Astrocyte of the cerebellum (primary cell): ENCODE data around the gene NCBP3.

Experiments
- DNase-seq: peaks from one replicate; pipeline ENCODE4 v3.0.0-alpha.2; 2011; ENCODE audit warnings: low read depth
- H3K4me3 ChIP-seq: 2 replicates; pipeline ENCODE4 v1.5.1; 2011; ENCODE audit warnings: mild to moderate bottlenecking, low read depth, low read length, moderate library complexity
- in situ Hi-C: cut with HindIII; loops from 2 replicates; pipeline ENCODE4 v1.10.0; 2017; ENCODE audit warnings: low sequenced_read_pairs
- TF ChIP-seq, protein P1 (sequence below): IDR thresholded peaks from 2 replicates; pipeline ENCODE4 v1.5.1; 2012; ENCODE audit warnings: low read length, low read depth, moderate library complexity, mild to moderate bottlenecking; ENCODE audit errors: missing control alignments

Gene NCBP3

DNA sequence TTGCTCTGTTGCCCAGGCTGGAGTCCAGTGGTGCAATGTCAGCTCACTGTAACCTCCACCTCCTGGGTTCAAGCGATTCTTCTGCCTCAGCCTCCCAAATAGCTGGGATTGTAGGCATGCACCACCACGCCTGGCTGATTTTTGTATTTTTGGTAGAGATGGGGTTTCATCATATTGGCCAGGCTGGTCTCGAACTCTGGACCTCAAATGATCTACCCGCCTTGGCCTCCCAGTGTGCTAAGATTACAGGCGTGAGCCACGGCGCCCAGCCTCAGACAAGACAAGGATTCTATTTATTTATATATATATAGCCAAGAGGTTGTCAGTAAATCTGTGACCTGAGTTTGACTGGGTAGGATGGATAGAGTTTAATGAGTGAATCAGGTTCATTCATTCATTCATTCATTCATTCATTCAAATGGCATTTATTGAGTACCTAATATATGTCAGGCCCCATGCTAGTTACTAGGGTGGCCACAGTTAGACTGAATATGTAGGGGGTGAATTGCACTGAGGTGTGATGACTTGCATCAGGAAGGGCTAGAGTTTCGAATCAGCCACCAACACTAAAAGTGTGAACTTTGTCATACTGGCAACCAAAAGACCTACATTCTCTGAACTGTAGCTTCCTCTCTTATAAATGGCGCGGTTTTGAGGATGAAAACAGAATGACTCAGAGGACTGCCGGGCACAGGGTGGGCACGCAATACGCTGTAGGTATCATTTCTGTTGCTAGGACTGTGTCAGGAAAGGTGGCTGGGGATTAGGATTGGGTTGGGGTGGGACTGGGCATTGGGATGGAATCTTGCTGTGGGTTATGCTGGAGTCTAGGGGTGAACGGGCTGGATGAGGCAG lies 82.9 kb downstream of the NCBP3 start:
- in situ Hi-C loops = no loop called here
- TF ChIP-seq, protein P1, sequence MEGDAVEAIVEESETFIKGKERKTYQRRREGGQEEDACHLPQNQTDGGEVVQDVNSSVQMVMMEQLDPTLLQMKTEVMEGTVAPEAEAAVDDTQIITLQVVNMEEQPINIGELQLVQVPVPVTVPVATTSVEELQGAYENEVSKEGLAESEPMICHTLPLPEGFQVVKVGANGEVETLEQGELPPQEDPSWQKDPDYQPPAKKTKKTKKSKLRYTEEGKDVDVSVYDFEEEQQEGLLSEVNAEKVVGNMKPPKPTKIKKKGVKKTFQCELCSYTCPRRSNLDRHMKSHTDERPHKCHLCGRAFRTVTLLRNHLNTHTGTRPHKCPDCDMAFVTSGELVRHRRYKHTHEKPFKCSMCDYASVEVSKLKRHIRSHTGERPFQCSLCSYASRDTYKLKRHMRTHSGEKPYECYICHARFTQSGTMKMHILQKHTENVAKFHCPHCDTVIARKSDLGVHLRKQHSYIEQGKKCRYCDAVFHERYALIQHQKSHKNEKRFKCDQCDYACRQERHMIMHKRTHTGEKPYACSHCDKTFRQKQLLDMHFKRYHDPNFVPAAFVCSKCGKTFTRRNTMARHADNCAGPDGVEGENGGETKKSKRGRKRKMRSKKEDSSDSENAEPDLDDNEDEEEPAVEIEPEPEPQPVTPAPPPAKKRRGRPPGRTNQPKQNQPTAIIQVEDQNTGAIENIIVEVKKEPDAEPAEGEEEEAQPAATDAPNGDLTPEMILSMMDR = no peak
- no peak for DNase-seq
- H3K4me3 ChIP-seq = no peak overlapping the region

DNA sequence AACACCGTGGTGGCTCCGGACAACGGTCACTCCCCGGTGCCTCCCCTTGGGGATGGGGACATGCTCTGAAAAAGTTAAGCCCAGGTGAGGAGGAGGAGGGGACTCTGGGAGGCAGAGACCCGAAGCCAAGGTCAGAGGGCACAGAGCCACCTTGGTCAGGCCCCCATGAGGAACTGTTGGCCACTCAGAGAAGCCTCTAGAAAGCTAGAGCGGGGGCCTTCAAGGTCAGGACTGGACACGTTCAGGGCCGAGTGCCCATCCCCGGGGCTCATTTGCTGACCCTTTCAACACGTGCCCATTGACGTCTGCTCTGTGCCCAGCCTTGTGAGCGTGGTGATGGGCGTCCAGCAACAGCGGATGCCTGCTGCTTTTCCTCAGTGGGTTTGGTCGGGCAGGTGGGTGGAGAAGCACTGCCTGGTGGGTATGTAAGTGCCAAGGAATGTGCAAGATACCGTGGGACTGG lies 84.1 kb downstream of the NCBP3 start:
- in situ Hi-C loops = no loop called here
- TF ChIP-seq, protein P1 = no peak
- no peak for DNase-seq

DNA sequence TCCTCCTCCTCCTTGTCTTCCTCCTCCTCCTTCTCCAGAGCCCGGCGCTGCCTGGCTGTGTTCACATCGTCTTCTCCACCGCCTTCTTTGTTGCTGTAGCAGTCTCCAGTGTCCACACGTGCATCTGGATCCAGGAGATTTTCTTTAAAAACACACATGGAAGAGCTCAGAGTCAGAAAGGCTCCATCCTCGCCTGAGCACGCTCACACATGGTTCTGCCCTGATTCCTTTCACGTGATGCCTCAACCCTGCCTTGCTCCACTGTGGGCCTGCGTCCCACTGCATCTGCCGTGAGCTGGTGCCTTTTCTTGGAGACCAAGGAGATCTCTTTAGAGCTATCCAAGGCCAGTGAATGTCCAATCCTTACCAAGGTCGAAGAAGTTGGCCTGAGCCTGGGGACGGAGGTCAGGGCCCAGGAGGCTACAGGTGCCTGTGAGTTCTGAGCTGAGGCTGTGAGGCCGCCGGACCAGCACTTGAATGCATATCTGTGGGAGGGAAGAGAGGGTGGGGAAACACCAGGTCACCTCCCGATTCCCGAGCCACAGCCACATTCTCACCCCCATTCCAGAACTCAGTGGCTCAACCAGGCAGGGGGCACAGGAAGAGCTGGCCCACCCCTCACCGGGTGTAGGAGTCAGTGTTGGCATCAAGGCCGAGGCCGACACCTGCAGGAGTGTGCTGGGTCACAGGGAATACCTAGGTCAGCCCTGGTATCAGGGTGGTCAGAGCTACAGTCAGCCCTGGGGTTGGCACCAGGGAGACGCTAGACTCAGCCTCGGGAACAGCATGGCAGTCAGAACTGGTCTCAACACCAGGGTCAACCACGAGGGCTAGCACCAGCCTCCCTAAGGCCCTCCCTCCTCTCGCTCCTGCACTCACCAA lies 84.8 kb downstream of the NCBP3 start:
- in situ Hi-C loops = no loop called here
- DNase-seq = no peak
- H3K4me3 ChIP-seq = no peak overlapping the region
- TF ChIP-seq, protein P1 = no peak

More for the DNA sequence above, 84.1 kb downstream of the NCBP3 start:
- H3K4me3 ChIP-seq = no peak overlapping the region

DNA sequence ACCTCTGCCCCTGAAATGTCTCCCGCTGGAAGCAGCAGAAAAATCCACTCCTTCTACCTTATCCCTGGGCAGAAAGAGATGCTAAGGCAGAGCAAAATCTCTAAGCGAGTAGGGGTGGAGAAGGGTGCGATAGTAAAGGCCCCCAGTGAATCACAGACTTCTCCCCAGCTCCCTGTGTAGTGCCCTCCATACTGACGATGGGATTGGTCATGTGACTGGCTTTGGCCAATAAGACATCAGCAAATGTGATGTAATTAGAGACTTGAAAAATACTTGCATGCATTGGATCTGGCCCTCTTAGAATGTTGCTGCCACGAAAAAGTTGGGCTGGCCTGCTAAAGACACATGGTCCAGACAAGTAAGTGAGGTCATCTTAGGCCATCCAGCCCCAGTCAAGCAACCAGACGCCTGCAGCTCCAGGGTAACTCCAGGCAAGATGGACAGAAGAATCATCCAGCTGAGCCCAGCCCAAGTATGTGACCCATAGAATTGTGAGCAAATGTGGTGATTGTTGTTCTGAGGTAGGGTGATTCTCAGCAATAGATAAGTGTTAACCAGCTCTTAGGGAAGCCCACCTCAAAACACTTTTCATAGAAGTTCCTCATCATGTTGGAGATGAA lies 86.3 kb downstream of the NCBP3 start:
- TF ChIP-seq, protein P1 = no peak
- in situ Hi-C loops = no loop called here
- H3K4me3 ChIP-seq = no peak overlapping the region
- DNase-seq = no peak

DNA sequence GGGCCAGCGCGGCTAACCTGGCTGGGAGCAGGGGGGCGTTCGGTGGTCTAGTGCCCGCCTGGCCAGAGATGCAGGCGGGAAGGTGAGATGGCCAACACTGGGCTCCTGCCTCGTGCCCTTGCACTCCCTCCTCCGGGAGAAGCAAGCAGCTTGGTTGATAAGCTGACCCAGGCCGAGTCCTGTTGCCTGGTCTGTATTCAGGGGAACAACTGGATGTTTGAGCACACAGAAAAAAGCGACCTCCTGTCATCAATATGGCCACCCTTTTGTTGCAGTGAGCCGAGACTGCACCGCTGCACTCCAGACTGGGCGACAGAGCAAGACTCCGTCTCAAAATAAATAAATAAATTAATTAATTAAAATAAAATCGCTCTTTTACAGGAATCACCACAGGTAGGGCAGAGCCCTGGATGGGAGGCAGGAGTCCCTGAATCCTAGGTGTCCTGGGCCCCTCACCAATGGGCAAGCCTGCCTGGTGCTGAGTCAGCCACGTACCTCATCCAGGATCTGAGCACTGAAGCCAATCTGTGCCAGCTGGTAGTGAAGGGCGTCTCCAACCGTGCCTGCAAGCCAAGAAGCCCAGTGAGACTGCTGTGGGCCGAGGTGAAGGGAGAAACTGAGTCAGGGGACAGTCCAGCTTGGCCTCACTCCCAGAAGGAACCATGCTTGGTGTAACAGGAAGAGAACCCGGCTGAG lies 90.6 kb downstream of the NCBP3 start:
- no peak overlapping the region for H3K4me3 ChIP-seq
- no peak for DNase-seq
- in situ Hi-C loops = no loop called here
- TF ChIP-seq, protein P1 = no peak
